Sigmoid colon (tissue), 4 donors: ENCODE data around the gene KCNJ6.

Experiments
- EP300 ChIP-seq, 4 donors: sonication (generic); formaldehyde crosslinking; IDR thresholded peaks; one replicate each; pipeline ENCODE4 v1.6.1; 2017; ENCODE audit warnings: antibody characterized with exemption in 4 of 4
- POLR2A ChIP-seq, 2 donors: fragments of 450-650 bp; IDR thresholded peaks; one replicate each; pipeline ENCODE4 v1.6.1; 2016; ENCODE audit warnings: antibody characterized with exemption in 2 of 2, mild to moderate bottlenecking in 2 of 2, moderate library complexity in 2 of 2
- POLR2AphosphoS5 ChIP-seq, 4 donors: sonication (generic); formaldehyde crosslinking; IDR thresholded peaks; one replicate each; pipeline ENCODE4 v1.6.1; 2017; ENCODE audit warnings: antibody characterized with exemption in 4 of 4
- TF ChIP-seq, protein P1 (sequence below), 4 experiments: fragments of 450-650 bp in 3 of 4; fragments of 200-600 bp in 1 of 4; IDR thresholded peaks; one replicate each; pipeline ENCODE4 v1.5.1; 2016 to 2019; ENCODE audit warnings: antibody characterized with exemption in 4 of 4, mild to moderate bottlenecking in 3 of 4, moderate library complexity in 2 of 4

DNA sequence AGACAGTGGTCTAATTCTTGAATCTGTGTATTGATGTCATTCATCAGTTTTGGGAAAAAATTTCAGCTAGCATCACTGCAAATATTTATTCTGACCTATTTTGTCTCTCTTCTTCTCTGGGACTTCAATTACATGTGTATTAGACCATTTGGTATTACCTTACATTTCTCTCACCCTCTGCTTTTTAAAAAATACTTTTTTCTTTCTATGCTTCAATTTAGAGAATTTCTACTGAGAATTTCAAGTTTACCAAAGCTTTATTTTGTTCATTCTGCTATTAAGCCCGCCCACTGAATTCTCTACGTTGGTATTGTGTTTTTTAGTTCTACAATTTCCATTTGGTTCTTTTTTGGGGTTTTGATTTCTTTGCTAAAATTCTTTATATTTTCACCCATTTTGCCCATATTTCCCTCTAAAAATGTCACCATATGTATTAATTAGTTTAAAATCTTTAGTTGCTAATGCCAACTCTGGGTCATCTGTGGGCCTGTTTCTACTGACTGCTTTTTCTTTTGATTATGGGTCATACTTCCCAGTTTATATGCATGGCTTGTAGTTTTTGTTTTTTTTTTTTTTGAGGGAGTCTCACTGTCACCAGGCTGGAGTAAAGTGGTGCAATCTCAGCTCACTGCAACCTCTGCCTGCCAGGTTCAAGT lies 337.7 kb downstream of the KCNJ6 start:
- TF ChIP-seq POLR2AphosphoS5 (IDR thresholded peaks at IDR 0.05) = no peak
- TF ChIP-seq, protein P1, sequence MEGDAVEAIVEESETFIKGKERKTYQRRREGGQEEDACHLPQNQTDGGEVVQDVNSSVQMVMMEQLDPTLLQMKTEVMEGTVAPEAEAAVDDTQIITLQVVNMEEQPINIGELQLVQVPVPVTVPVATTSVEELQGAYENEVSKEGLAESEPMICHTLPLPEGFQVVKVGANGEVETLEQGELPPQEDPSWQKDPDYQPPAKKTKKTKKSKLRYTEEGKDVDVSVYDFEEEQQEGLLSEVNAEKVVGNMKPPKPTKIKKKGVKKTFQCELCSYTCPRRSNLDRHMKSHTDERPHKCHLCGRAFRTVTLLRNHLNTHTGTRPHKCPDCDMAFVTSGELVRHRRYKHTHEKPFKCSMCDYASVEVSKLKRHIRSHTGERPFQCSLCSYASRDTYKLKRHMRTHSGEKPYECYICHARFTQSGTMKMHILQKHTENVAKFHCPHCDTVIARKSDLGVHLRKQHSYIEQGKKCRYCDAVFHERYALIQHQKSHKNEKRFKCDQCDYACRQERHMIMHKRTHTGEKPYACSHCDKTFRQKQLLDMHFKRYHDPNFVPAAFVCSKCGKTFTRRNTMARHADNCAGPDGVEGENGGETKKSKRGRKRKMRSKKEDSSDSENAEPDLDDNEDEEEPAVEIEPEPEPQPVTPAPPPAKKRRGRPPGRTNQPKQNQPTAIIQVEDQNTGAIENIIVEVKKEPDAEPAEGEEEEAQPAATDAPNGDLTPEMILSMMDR (IDR thresholded peaks at IDR 0.05) = no peak
- no peak for TF ChIP-seq POLR2A (IDR thresholded peaks at IDR 0.05)
- no peak for TF ChIP-seq EP300 (IDR thresholded peaks at IDR 0.05)
